ENCODE results near the gene NPC2.

NPC2 gene

GRCh38 chr14:74511966-74512830 lies 19.1 kb upstream of the NPC2 start:
- DNase-seq = no peak
- TF ChIP-seq POLR2A (IDR thresholded peaks at IDR 0.05; ENCODE audit: low read length) (no peak), GATA1 (IDR thresholded peaks at IDR 0.05; ENCODE audit: low read depth, low read length) (no peak)

GRCh38 chr14:74510959-74511409 lies 17.9 kb upstream of the NPC2 start:
- TF ChIP-seq GATA1 (IDR thresholded peaks at IDR 0.05; ENCODE audit: low read depth, low read length) (no peak), POLR2A (IDR thresholded peaks at IDR 0.05; ENCODE audit: low read length) (no peak)

GRCh38 chr14:74510223-74510931 lies 17.3 kb upstream of the NPC2 start:
- DNase-seq = no peak

More at GRCh38 chr14:74510959-74511409, 17.9 kb upstream of the NPC2 start:
- no peak for DNase-seq

GRCh38 chr14:74509587-74510222 lies 16.6 kb upstream of the NPC2 start:
- TF ChIP-seq GATA1 (IDR thresholded peaks at IDR 0.05; ENCODE audit: low read depth, low read length) (no peak), POLR2A (IDR thresholded peaks at IDR 0.05; ENCODE audit: low read length) (no peak)
- DNase-seq = no peak

More at GRCh38 chr14:74510223-74510931, 17.3 kb upstream of the NPC2 start:
- TF ChIP-seq GATA1 (IDR thresholded peaks at IDR 0.05; ENCODE audit: low read depth, low read length) = no peak
- TF ChIP-seq POLR2A (IDR thresholded peaks at IDR 0.05; ENCODE audit: low read length) = no peak

GRCh38 chr14:74508844-74509428 lies 15.8 kb upstream of the NPC2 start:
- no peak for DNase-seq
- TF ChIP-seq GATA1 (IDR thresholded peaks at IDR 0.05; ENCODE audit: low read depth, low read length) (no peak), POLR2A (IDR thresholded peaks at IDR 0.05; ENCODE audit: low read length) (no peak)

GRCh38 chr14:74508292-74508731 lies 15.2 kb upstream of the NPC2 start:
- peak in 1 of 2 experiments; percentile 18 for DNase-seq
- no peak for TF ChIP-seq POLR2A (IDR thresholded peaks at IDR 0.05; ENCODE audit: low read length)
- TF ChIP-seq GATA1 (IDR thresholded peaks at IDR 0.05; ENCODE audit: low read depth, low read length) = no peak

GRCh38 chr14:74507840-74508239 lies 14.7 kb upstream of the NPC2 start:
- no peak for TF ChIP-seq GATA1 (IDR thresholded peaks at IDR 0.05; ENCODE audit: low read depth, low read length)
- no peak for TF ChIP-seq POLR2A (IDR thresholded peaks at IDR 0.05; ENCODE audit: low read length)
- DNase-seq = no peak

GRCh38 chr14:74507085-74507484 lies 14.0 kb upstream of the NPC2 start:
- no peak for DNase-seq
- TF ChIP-seq GATA1 (IDR thresholded peaks at IDR 0.05; ENCODE audit: low read depth, low read length) = no peak
- TF ChIP-seq POLR2A (IDR thresholded peaks at IDR 0.05; ENCODE audit: low read length) = no peak

- TF ChIP-seq GATA1 (IDR thresholded peaks at IDR 0.05; ENCODE audit: low read depth, low read length) (no peak), POLR2A (IDR thresholded peaks at IDR 0.05; ENCODE audit: low read length) (no peak)
- no peak for DNase-seq
These were observed 13.3 kb upstream of the NPC2 start for GRCh38 chr14:74506411-74506851.

- no peak for TF ChIP-seq GATA1 (IDR thresholded peaks at IDR 0.05; ENCODE audit: low read depth, low read length)
- no peak for TF ChIP-seq POLR2A (IDR thresholded peaks at IDR 0.05; ENCODE audit: low read length)
- no peak for DNase-seq
These were observed 12.7 kb upstream of the NPC2 start for GRCh38 chr14:74505831-74506230.

- TF ChIP-seq POLR2A (IDR thresholded peaks at IDR 0.05; ENCODE audit: low read length) = no peak
- no peak for TF ChIP-seq GATA1 (IDR thresholded peaks at IDR 0.05; ENCODE audit: low read depth, low read length)
- DNase-seq = no peak
These were observed 12.0 kb upstream of the NPC2 start for GRCh38 chr14:74504874-74505720.

- no peak for DNase-seq
- TF ChIP-seq POLR2A (IDR thresholded peaks at IDR 0.05; ENCODE audit: low read length) (no peak), GATA1 (IDR thresholded peaks at IDR 0.05; ENCODE audit: low read depth, low read length) (no peak)
These were observed 11.3 kb upstream of the NPC2 start for GRCh38 chr14:74504412-74504811.

GRCh38 chr14:74503938-74504335 lies 10.8 kb upstream of the NPC2 start:
- DNase-seq = no peak
- TF ChIP-seq GATA1 (IDR thresholded peaks at IDR 0.05; ENCODE audit: low read depth, low read length) (no peak), POLR2A (IDR thresholded peaks at IDR 0.05; ENCODE audit: low read length) (no peak)

Measured in erythroblast (primary cell).